ENCODE results near the gene MC4R.

The MC4R gene

GRCh38 chr18:60347526-60348045 lies 25.0 kb downstream of the MC4R start:
- DNase-seq (ENCODE audit: low read depth in 1 of 2, low spot score in 1 of 2) = no peak
- TF ChIP-seq REST (IDR thresholded peaks at IDR 0.05; ENCODE audit: insufficient replicate concordance, low read depth) (no peak), CTCF (IDR thresholded peaks at IDR 0.05; ENCODE audit: insufficient read depth, low read length) (no peak), SPI1 (IDR thresholded peaks at IDR 0.05; ENCODE audit: borderline replicate concordance, low read depth) (no peak), GABPA (IDR thresholded peaks at IDR 0.05; ENCODE audit: low read depth) (no peak)
- H3K4me3 ChIP-seq (replicated peaks; ENCODE audit: insufficient read depth, low read length) = no peak overlapping the region

GRCh38 chr18:60339018-60339417 lies 33.6 kb downstream of the MC4R start:
- Histone ChIP-seq H3K27ac (replicated peaks) (no peak overlapping the region), H3K27me3 (ENCODE audit: insufficient read depth, poor library complexity, severe bottlenecking) (no peaks in the 10 kb centered on the region), H3K4me3 (replicated peaks; ENCODE audit: insufficient read depth, low read length) (no peak overlapping the region)
- TF ChIP-seq CTCF (IDR thresholded peaks at IDR 0.05; ENCODE audit: insufficient read depth, low read length) = no peak
- no peak for TF ChIP-seq SPI1 (IDR thresholded peaks at IDR 0.05; ENCODE audit: borderline replicate concordance, low read depth)
- TF ChIP-seq REST (IDR thresholded peaks at IDR 0.05; ENCODE audit: insufficient replicate concordance, low read depth) = no peak
- no peak for TF ChIP-seq POLR2AphosphoS5 (IDR thresholded peaks at IDR 0.05; ENCODE audit: low read depth)
- no peak for DNase-seq (ENCODE audit: low read depth in 1 of 2, low spot score in 1 of 2)

More at GRCh38 chr18:60347526-60348045, 25.0 kb downstream of the MC4R start:
- Histone ChIP-seq H3K27ac (replicated peaks) (no peak overlapping the region), H3K27me3 (ENCODE audit: insufficient read depth, poor library complexity, severe bottlenecking) (no peaks in the 10 kb centered on the region)

- TF ChIP-seq SPI1 (IDR thresholded peaks at IDR 0.05; ENCODE audit: borderline replicate concordance, low read depth) (no peak), GABPA (IDR thresholded peaks at IDR 0.05; ENCODE audit: low read depth) (no peak), REST (IDR thresholded peaks at IDR 0.05; ENCODE audit: insufficient replicate concordance, low read depth) (no peak), POLR2AphosphoS5 (IDR thresholded peaks at IDR 0.05; ENCODE audit: low read depth) (no peak), CTCF (IDR thresholded peaks at IDR 0.05; ENCODE audit: insufficient read depth, low read length) (no peak)
- Histone ChIP-seq H3K4me3 (replicated peaks; ENCODE audit: insufficient read depth, low read length) (no peak overlapping the region), H3K27me3 (ENCODE audit: insufficient read depth, poor library complexity, severe bottlenecking) (no peaks in the 10 kb centered on the region), H3K27ac (replicated peaks) (no peak overlapping the region)
- no peak for DNase-seq (ENCODE audit: low read depth in 1 of 2, low spot score in 1 of 2)
These were observed 40.7 kb downstream of the MC4R start for GRCh38 chr18:60331890-60332289.
